K562 (cell line): ENCODE measurements around the gene SKA3. TPM values are rescaled to one million over a fixed set of nuclear protein-coding genes. Genes with fewer than 3 reads are reported as not detected.
A peak's percentile ranks its signal among the peaks of the same experiment; 100 is the strongest.

Experiments
- ETS1 ChIP-seq: conservative IDR thresholded peaks from 2 replicates; pipeline ENCODE4 v1.6.1; 2011; ENCODE audit warnings: low read depth, mild to moderate bottlenecking, low read length; ENCODE audit not compliant: control insufficient read depth
- FOXA3 ChIP-seq, 2 experiments: fragments of 450-650 bp in 1 of 2; sonication (generic) in 1 of 2; formaldehyde crosslinking; IDR thresholded peaks in 1 of 2; conservative IDR thresholded peaks in 1 of 2; 2 replicates each; pipeline versions ENCODE4 v1.4.0 to v1.8.0; 2020 to 2022; ENCODE audit warnings: mild to moderate bottlenecking in 2 of 2, missing genetic modification reagents in 1 of 2
- HCFC1 ChIP-seq: IDR thresholded peaks from 2 replicates; pipeline ENCODE4 v1.6.1; 2012; ENCODE audit warnings: low read depth, low read length, improper control_type of control experiment
- MAFF ChIP-seq: IDR thresholded peaks from 2 replicates; pipeline ENCODE4 v1.6.1; 2012; ENCODE audit warnings: low read length, improper control_type of control experiment
- MAZ ChIP-seq, 2 experiments: fragments of 450-650 bp in 1 of 2; sonication (generic) in 1 of 2; formaldehyde crosslinking; IDR thresholded peaks in 1 of 2; conservative IDR thresholded peaks in 1 of 2; 2 replicates each; pipeline versions ENCODE4 v1.4.0 to v1.5.0; 2020; ENCODE audit warnings: mild to moderate bottlenecking in 1 of 2, missing genetic modification reagents in 1 of 2
- RBM22 ChIP-seq: fragments of 200-400 bp; formaldehyde crosslinking; IDR thresholded peaks from 2 replicates; pipeline ENCODE4 v1.6.1; 2018; ENCODE audit warnings: low read length, low read depth; ENCODE audit not compliant: poor library complexity, severe bottlenecking
- SMAD4 ChIP-seq: fragments of 250-450 bp; sonication (Bioruptor Pico); conservative IDR thresholded peaks from 2 replicates; pipeline ENCODE4 v1.8.0; 2021; ENCODE audit warnings: inconsistent platforms, mild to moderate bottlenecking, moderate library complexity
- SP1 ChIP-seq: sonication (generic); formaldehyde crosslinking; IDR thresholded peaks from 2 replicates; pipeline ENCODE4 v1.8.1; 2022; ENCODE audit warnings: mild to moderate bottlenecking, missing genetic modification reagents
- ZFP36 ChIP-seq: fragments of 150-350 bp; IDR thresholded peaks from 2 replicates; pipeline ENCODE4 v1.6.1; 2018; ENCODE audit warnings: low read length, low read depth; ENCODE audit not compliant: partially characterized antibody
- ZNF121 ChIP-seq: sonication (generic); formaldehyde crosslinking; conservative IDR thresholded peaks from 2 replicates; pipeline ENCODE4 v1.8.0; 2022; ENCODE audit warnings: missing genetic modification reagents
- ZNF282 ChIP-seq: sonication (generic); formaldehyde crosslinking; IDR thresholded peaks from 2 replicates; pipeline ENCODE4 v1.8.1; 2023; ENCODE audit warnings: missing genetic modification reagents
- polyA plus RNA-seq, 8 experiments: library from polyadenylated mRNA; depleted of rRNA in 4 of 8; stranded (reverse) in 5 of 8; unstranded in 3 of 8; fragments of >200 nt; fragmentation: Nextera tagmentation in 2 of 8; fragmentation: Illumina TruSeq in 1 of 8; extraction: Ambion mirVana in 2 of 8; extraction: Trizol in 1 of 8; gene quantifications; 2 replicates each; pipeline versions ENCODE4 v1.2.1 to v1.2.3, GENCODE V29; 2011 to 2014; ENCODE audit warnings: inconsistent platforms in 1 of 8, missing spikeins in 1 of 8
- total RNA-seq, 7 experiments: library from RNA; depleted of rRNA in 6 of 7; stranded (reverse); fragments of >200 nt in 6 of 7; fragmentation: Illumina TruSeq in 2 of 7; extraction: Trizol in 2 of 7; gene quantifications; 2 replicates each; pipeline versions ENCODE4 v1.2.1 to v1.2.3, GENCODE V29; 2011 to 2021; ENCODE audit warnings: low replicate concordance in 1 of 7
- TF ChIP-seq, protein P1 (sequence below), 3 experiments: fragments of 200-800 bp in 1 of 3; fragments of 250-450 bp in 1 of 3; fragments of 450-650 bp in 1 of 3; sonication (Bioruptor Pico) in 1 of 3; sonication (Bioruptor generic) in 1 of 3; formaldehyde crosslinking in 1 of 3; IDR thresholded peaks; 2 replicates each; pipeline versions ENCODE4 v1.6.1 to v1.8.0; 2016 to 2022; ENCODE audit warnings: mild to moderate bottlenecking in 2 of 3, missing genetic modification characterization in 2 of 3, missing compliant biosample characterization in 1 of 3, moderate library complexity in 1 of 3
- TF ChIP-seq, protein P2 (sequence below): fragments of 250-450 bp; sonication (Bioruptor Pico); IDR thresholded peaks from 2 replicates; pipeline ENCODE4 v1.8.0; 2021; ENCODE audit warnings: borderline replicate concordance, mild to moderate bottlenecking, moderate library complexity; ENCODE audit not compliant: poor library complexity, severe bottlenecking
- TF ChIP-seq, protein P3 (sequence below): fragments of 250-450 bp; sonication (Bioruptor Pico); IDR thresholded peaks from 2 replicates; pipeline ENCODE4 v1.5.1; 2021; ENCODE audit warnings: mild to moderate bottlenecking
- TF ChIP-seq, protein P4 (sequence below): fragments of 450-650 bp; IDR thresholded peaks from 2 replicates; pipeline ENCODE4 v1.7.1; 2018; ENCODE audit warnings: mild to moderate bottlenecking, low read depth; ENCODE audit not compliant: partially characterized antibody

Gene SKA3
- total and polyA plus RNA-seq, 9 of the 15 experiments (the other 6 are each of a cell fraction or from before 2014, with no cell fraction given): 17.0 to 53.3 (median 29.9) TPM

GRCh38 chr13:21176215-21176981 lies at the start of gene SKA3, which contains the start of gene MRPL57 (continued):
- TF ChIP-seq, protein P1, sequence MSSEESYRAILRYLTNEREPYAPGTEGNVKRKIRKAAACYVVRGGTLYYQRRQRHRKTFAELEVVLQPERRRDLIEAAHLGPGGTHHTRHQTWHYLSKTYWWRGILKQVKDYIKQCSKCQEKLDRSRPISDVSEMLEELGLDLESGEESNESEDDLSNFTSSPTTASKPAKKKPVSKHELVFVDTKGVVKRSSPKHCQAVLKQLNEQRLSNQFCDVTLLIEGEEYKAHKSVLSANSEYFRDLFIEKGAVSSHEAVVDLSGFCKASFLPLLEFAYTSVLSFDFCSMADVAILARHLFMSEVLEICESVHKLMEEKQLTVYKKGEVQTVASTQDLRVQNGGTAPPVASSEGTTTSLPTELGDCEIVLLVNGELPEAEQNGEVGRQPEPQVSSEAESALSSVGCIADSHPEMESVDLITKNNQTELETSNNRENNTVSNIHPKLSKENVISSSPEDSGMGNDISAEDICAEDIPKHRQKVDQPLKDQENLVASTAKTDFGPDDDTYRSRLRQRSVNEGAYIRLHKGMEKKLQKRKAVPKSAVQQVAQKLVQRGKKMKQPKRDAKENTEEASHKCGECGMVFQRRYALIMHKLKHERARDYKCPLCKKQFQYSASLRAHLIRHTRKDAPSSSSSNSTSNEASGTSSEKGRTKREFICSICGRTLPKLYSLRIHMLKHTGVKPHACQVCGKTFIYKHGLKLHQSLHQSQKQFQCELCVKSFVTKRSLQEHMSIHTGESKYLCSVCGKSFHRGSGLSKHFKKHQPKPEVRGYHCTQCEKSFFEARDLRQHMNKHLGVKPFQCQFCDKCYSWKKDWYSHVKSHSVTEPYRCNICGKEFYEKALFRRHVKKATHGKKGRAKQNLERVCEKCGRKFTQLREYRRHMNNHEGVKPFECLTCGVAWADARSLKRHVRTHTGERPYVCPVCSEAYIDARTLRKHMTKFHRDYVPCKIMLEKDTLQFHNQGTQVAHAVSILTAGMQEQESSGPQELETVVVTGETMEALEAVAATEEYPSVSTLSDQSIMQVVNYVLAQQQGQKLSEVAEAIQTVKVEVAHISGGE (CRISPR knock-in tag; IDR thresholded peaks at IDR 0.05): no peak
- TF ChIP-seq ZNF121 (CRISPR knock-in tag) (no peak), ETS1 (peak; percentile 60), HCFC1 (peak; percentile 33; the same call in 1 of the 2 replicates), MAZ (CRISPR knock-in tag; conservative IDR thresholded peaks at IDR 0.05 in 1 of 2, IDR thresholded peaks at IDR 0.05 in 1 of 2) (peak in 1 of 2 experiments; percentile 21; a peak in 2 of 4 replicates), ZNF282 (CRISPR knock-in tag) (0 out of 2 replicates have a peak, but pooled peaks have one; percentile 34), ZFP36 (peak; percentile 6), FOXA3 (CRISPR knock-in tag; conservative IDR thresholded peaks at IDR 0.05 in 1 of 2, IDR thresholded peaks at IDR 0.05 in 1 of 2) (0 out of 4 replicates have a peak, but pooled peaks of 1 of the 2 experiments have one; percentile 51), SMAD4 (CRISPR knock-in tag) (peak; percentile 66; the same call in 1 of the 2 replicates), SP1 (peak; percentile 82), RBM22 (no peak), MAFF (peak; percentile 71; the same call in 1 of the 2 replicates)
- TF ChIP-seq, protein P2, sequence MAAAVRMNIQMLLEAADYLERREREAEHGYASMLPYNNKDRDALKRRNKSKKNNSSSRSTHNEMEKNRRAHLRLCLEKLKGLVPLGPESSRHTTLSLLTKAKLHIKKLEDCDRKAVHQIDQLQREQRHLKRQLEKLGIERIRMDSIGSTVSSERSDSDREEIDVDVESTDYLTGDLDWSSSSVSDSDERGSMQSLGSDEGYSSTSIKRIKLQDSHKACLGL: no peak
- TF ChIP-seq, protein P3, sequence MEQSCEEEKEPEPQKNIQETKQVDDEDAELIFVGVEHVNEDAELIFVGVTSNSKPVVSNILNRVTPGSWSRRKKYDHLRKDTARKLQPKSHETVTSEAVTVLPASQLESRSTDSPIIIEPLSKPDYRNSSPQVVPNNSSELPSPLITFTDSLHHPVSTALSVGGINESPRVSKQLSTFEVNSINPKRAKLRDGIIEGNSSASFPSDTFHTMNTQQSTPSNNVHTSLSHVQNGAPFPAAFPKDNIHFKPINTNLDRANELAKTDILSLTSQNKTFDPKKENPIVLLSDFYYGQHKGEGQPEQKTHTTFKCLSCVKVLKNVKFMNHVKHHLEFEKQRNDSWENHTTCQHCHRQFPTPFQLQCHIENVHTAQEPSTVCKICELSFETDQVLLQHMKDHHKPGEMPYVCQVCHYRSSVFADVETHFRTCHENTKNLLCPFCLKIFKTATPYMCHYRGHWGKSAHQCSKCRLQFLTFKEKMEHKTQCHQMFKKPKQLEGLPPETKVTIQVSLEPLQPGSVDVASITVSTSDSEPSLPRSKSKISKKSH (CRISPR knock-in tag): no peak
- TF ChIP-seq, protein P4, sequence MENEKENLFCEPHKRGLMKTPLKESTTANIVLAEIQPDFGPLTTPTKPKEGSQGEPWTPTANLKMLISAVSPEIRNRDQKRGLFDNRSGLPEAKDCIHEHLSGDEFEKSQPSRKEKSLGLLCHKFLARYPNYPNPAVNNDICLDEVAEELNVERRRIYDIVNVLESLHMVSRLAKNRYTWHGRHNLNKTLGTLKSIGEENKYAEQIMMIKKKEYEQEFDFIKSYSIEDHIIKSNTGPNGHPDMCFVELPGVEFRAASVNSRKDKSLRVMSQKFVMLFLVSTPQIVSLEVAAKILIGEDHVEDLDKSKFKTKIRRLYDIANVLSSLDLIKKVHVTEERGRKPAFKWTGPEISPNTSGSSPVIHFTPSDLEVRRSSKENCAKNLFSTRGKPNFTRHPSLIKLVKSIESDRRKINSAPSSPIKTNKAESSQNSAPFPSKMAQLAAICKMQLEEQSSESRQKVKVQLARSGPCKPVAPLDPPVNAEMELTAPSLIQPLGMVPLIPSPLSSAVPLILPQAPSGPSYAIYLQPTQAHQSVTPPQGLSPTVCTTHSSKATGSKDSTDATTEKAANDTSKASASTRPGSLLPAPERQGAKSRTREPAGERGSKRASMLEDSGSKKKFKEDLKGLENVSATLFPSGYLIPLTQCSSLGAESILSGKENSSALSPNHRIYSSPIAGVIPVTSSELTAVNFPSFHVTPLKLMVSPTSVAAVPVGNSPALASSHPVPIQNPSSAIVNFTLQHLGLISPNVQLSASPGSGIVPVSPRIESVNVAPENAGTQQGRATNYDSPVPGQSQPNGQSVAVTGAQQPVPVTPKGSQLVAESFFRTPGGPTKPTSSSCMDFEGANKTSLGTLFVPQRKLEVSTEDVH: peak; percentile 23
